WTC11 (cell line): ENCODE data around the gene TAF4.

Experiments used
- AR ChIP-seq: fragments of 250-450 bp; sonication (Bioruptor Pico); IDR thresholded peaks from 2 replicates; pipeline ENCODE4 v1.9.0; 2021; ENCODE audit warnings: mild to moderate bottlenecking
- FOXP1 ChIP-seq: sonication (generic); formaldehyde crosslinking; IDR thresholded peaks from 2 replicates; pipeline ENCODE4 v1.8.0; 2022; ENCODE audit warnings: missing genetic modification reagents, mild to moderate bottlenecking, moderate library complexity, borderline replicate concordance
- TF ChIP-seq, protein P1 (sequence below): fragments of 250-450 bp; sonication (Bioruptor Pico); IDR thresholded peaks from 2 replicates; pipeline ENCODE4 v2.1.2; 2022; ENCODE audit warnings: mild to moderate bottlenecking, moderate library complexity
- TF ChIP-seq, protein P2 (sequence below): fragments of 200-600 bp; IDR thresholded peaks from 2 replicates; pipeline ENCODE4 v1.8.0; 2022; ENCODE audit warnings: antibody characterized with exemption
- TF ChIP-seq, protein P3 (sequence below): sonication (generic); formaldehyde crosslinking; IDR thresholded peaks from 2 replicates; pipeline ENCODE4 v1.8.1; 2023; ENCODE audit warnings: mild to moderate bottlenecking, missing genetic modification reagents, moderate library complexity

DNA sequence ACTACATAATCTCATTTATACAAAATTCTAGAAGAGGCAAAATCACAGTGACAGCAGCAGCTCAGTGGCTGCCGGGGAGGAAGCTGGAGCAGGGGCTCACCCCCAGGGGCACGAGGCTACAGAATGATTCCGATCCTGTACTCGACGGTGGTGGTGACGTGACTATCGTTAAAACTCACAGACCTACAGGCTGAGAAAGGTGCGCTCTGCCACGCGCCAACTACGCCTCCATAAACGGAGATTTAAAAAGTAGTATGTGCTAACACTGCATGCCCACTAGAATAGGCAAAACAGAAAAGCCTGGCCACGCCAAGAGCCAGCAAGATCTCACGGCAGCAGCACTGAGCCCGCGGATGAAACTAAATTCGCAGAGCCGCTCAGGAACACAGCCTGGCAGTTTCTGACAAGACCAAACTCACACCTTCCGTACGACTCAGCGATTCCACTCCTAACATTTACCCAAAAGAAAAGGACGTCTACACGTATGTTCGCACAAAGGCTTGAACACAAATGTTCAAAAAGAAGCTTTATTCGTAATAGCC is 25.2 kb downstream of the TAF4 start:
- TF ChIP-seq AR (CRISPR knock-in tag) (no peak), FOXP1 (CRISPR knock-in tag) (no peak)
- TF ChIP-seq, protein P1, sequence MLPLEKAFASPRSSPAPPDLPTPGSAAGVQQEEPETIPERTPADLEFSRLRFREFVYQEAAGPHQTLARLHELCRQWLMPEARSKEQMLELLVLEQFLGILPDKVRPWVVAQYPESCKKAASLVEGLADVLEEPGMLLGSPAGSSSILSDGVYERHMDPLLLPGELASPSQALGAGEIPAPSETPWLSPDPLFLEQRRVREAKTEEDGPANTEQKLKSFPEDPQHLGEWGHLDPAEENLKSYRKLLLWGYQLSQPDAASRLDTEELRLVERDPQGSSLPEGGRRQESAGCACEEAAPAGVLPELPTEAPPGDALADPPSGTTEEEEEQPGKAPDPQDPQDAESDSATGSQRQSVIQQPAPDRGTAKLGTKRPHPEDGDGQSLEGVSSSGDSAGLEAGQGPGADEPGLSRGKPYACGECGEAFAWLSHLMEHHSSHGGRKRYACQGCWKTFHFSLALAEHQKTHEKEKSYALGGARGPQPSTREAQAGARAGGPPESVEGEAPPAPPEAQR (CRISPR knock-in tag) = no peak
- TF ChIP-seq, protein P2, sequence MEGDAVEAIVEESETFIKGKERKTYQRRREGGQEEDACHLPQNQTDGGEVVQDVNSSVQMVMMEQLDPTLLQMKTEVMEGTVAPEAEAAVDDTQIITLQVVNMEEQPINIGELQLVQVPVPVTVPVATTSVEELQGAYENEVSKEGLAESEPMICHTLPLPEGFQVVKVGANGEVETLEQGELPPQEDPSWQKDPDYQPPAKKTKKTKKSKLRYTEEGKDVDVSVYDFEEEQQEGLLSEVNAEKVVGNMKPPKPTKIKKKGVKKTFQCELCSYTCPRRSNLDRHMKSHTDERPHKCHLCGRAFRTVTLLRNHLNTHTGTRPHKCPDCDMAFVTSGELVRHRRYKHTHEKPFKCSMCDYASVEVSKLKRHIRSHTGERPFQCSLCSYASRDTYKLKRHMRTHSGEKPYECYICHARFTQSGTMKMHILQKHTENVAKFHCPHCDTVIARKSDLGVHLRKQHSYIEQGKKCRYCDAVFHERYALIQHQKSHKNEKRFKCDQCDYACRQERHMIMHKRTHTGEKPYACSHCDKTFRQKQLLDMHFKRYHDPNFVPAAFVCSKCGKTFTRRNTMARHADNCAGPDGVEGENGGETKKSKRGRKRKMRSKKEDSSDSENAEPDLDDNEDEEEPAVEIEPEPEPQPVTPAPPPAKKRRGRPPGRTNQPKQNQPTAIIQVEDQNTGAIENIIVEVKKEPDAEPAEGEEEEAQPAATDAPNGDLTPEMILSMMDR = no peak
- TF ChIP-seq, protein P3, sequence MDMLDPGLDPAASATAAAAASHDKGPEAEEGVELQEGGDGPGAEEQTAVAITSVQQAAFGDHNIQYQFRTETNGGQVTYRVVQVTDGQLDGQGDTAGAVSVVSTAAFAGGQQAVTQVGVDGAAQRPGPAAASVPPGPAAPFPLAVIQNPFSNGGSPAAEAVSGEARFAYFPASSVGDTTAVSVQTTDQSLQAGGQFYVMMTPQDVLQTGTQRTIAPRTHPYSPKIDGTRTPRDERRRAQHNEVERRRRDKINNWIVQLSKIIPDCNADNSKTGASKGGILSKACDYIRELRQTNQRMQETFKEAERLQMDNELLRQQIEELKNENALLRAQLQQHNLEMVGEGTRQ (CRISPR knock-in tag) = no peak
